ENCODE data around the gene NR2C2AP.

DNA sequence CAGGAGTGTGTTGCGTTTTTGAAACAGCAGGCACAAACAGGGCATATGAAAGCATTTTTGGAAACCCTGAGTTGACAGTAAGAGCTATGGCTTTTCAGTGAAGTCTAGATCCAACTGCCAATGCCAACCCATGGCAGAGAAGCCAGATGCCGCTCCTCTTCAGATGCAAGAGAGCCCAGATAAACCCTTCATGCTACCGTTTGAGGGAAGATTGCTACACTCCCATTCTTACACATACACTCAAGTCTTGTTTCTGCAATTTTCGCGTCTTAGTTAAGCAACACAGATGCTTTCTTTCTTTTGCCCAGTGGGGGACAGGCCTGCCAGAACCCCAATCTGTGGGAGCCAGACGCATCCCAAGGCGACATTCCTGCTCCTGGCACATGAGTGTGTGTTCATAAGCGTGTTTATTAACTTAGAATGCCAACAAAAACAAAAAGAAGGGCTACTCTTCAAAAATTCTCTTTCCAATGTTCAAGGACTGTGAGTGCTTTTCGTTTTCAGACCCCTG lies 21.7 kb downstream of the NR2C2AP start:
- no peak for TF ChIP-seq CTCF (IDR thresholded peaks at IDR 0.05)
- no peak for TF ChIP-seq POLR2A (IDR thresholded peaks at IDR 0.05)
- no peak for TF ChIP-seq POLR2AphosphoS5 (IDR thresholded peaks at IDR 0.05)
